ENCODE data around the gene HSBP1. TPM values are rescaled to one million over a fixed set of nuclear protein-coding genes. Genes with fewer than 3 reads are reported as not detected.

Gene HSBP1
- total and polyA plus RNA-seq, 2 of the 8 experiments (the other 6 are each of a cell fraction or from before 2014, with no cell fraction given): 78.4 to 219 TPM

GRCh38 chr16:83843657-83844056 lies 35.9 kb downstream of the HSBP1 start (continued):
- TF ChIP-seq, protein P1, sequence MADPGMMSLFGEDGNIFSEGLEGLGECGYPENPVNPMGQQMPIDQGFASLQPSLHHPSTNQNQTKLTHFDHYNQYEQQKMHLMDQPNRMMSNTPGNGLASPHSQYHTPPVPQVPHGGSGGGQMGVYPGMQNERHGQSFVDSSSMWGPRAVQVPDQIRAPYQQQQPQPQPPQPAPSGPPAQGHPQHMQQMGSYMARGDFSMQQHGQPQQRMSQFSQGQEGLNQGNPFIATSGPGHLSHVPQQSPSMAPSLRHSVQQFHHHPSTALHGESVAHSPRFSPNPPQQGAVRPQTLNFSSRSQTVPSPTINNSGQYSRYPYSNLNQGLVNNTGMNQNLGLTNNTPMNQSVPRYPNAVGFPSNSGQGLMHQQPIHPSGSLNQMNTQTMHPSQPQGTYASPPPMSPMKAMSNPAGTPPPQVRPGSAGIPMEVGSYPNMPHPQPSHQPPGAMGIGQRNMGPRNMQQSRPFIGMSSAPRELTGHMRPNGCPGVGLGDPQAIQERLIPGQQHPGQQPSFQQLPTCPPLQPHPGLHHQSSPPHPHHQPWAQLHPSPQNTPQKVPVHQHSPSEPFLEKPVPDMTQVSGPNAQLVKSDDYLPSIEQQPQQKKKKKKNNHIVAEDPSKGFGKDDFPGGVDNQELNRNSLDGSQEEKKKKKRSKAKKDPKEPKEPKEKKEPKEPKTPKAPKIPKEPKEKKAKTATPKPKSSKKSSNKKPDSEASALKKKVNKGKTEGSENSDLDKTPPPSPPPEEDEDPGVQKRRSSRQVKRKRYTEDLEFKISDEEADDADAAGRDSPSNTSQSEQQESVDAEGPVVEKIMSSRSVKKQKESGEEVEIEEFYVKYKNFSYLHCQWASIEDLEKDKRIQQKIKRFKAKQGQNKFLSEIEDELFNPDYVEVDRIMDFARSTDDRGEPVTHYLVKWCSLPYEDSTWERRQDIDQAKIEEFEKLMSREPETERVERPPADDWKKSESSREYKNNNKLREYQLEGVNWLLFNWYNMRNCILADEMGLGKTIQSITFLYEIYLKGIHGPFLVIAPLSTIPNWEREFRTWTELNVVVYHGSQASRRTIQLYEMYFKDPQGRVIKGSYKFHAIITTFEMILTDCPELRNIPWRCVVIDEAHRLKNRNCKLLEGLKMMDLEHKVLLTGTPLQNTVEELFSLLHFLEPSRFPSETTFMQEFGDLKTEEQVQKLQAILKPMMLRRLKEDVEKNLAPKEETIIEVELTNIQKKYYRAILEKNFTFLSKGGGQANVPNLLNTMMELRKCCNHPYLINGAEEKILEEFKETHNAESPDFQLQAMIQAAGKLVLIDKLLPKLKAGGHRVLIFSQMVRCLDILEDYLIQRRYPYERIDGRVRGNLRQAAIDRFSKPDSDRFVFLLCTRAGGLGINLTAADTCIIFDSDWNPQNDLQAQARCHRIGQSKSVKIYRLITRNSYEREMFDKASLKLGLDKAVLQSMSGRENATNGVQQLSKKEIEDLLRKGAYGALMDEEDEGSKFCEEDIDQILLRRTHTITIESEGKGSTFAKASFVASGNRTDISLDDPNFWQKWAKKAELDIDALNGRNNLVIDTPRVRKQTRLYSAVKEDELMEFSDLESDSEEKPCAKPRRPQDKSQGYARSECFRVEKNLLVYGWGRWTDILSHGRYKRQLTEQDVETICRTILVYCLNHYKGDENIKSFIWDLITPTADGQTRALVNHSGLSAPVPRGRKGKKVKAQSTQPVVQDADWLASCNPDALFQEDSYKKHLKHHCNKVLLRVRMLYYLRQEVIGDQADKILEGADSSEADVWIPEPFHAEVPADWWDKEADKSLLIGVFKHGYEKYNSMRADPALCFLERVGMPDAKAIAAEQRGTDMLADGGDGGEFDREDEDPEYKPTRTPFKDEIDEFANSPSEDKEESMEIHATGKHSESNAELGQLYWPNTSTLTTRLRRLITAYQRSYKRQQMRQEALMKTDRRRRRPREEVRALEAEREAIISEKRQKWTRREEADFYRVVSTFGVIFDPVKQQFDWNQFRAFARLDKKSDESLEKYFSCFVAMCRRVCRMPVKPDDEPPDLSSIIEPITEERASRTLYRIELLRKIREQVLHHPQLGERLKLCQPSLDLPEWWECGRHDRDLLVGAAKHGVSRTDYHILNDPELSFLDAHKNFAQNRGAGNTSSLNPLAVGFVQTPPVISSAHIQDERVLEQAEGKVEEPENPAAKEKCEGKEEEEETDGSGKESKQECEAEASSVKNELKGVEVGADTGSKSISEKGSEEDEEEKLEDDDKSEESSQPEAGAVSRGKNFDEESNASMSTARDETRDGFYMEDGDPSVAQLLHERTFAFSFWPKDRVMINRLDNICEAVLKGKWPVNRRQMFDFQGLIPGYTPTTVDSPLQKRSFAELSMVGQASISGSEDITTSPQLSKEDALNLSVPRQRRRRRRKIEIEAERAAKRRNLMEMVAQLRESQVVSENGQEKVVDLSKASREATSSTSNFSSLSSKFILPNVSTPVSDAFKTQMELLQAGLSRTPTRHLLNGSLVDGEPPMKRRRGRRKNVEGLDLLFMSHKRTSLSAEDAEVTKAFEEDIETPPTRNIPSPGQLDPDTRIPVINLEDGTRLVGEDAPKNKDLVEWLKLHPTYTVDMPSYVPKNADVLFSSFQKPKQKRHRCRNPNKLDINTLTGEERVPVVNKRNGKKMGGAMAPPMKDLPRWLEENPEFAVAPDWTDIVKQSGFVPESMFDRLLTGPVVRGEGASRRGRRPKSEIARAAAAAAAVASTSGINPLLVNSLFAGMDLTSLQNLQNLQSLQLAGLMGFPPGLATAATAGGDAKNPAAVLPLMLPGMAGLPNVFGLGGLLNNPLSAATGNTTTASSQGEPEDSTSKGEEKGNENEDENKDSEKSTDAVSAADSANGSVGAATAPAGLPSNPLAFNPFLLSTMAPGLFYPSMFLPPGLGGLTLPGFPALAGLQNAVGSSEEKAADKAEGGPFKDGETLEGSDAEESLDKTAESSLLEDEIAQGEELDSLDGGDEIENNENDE (IDR thresholded peaks at IDR 0.05; ENCODE audit: insufficient replicate concordance, low read length): no peak
- TF ChIP-seq TEAD4 (IDR thresholded peaks at IDR 0.05; ENCODE audit: low read depth, low read length) (peak; percentile 61; the same call in 1 of the 2 replicates), TBP (IDR thresholded peaks at IDR 0.05; ENCODE audit: low read depth, low read length) (no peak), KDM1A (IDR thresholded peaks at IDR 0.05; ENCODE audit: borderline replicate concordance, low read length) (no peak), CHD2 (IDR thresholded peaks at IDR 0.05; ENCODE audit: low read length) (no peak), CTBP2 (IDR thresholded peaks at IDR 0.05; ENCODE audit: borderline replicate concordance, insufficient read depth, insufficient read length, low read length) (no peak), POLR2AphosphoS5 (IDR thresholded peaks at IDR 0.05; ENCODE audit: low read depth, low read length) (no peak), TAF7 (optimal IDR thresholded peaks at IDR 0.05; ENCODE audit: borderline replicate concordance, low read depth, low read length) (no peak), GABPA (IDR thresholded peaks at IDR 0.05; ENCODE audit: borderline replicate concordance, insufficient read depth, low read length) (no peak), SUZ12 (IDR thresholded peaks at IDR 0.05; ENCODE audit: low read length) (no peak), JUN (IDR thresholded peaks at IDR 0.05; ENCODE audit: low read depth, low read length) (no peak)

All from H1 (cell line).